ENCODE data around the gene BTAF1. TPM values are rescaled to one million over a fixed set of nuclear protein-coding genes. Genes with fewer than 3 reads are reported as not detected.

The BTAF1 gene
- total RNA-seq, 1 experiment from 2014 or later: 49.6 TPM

- Mint-ChIP-seq H3K27ac (no peak overlapping the region), H3K27me3 (ENCODE audit: low read depth) (no peaks in the 10 kb centered on the region), H3K4me1 (peaks cover 19% of the 10 kb centered on the region), H3K36me3 (peaks cover 6% of the 10 kb centered on the region), H3K9me3 (peaks cover 12% of the 10 kb centered on the region), H3K4me3 (no peak overlapping the region)
- no peak for TF ChIP-seq HMGA2 (CRISPR knock-in tag; IDR thresholded peaks at IDR 0.05)
- TF ChIP-seq CREM (CRISPR knock-in tag; IDR thresholded peaks at IDR 0.05): no peak
- TF ChIP-seq ATF6 (CRISPR knock-in tag; IDR thresholded peaks at IDR 0.05): no peak
- no peak for TF ChIP-seq RORB (CRISPR knock-in tag; IDR thresholded peaks at IDR 0.05)
- no peak for TF ChIP-seq KAT7 (CRISPR knock-in tag; IDR thresholded peaks at IDR 0.05; ENCODE audit: borderline replicate concordance)
- no peak for TF ChIP-seq TP53 (CRISPR knock-in tag; IDR thresholded peaks at IDR 0.05)
- TF ChIP-seq E2F1 (CRISPR knock-in tag; IDR thresholded peaks at IDR 0.05): no peak
- no peak for TF ChIP-seq ZNF396 (CRISPR knock-in tag; IDR thresholded peaks at IDR 0.05; ENCODE audit: borderline replicate concordance)
- TF ChIP-seq NFE2L1 (CRISPR knock-in tag; IDR thresholded peaks at IDR 0.05): no peak
- TF ChIP-seq ATF1 (CRISPR knock-in tag; IDR thresholded peaks at IDR 0.05): no peak
- no peak for TF ChIP-seq ZNF416 (CRISPR knock-in tag; IDR thresholded peaks at IDR 0.05)
- TF ChIP-seq GABPB1 (CRISPR knock-in tag; IDR thresholded peaks at IDR 0.05): no peak
- no peak for TF ChIP-seq NR3C1 (CRISPR knock-in tag; conservative IDR thresholded peaks at IDR 0.05; ENCODE audit: low read depth)
- no peak for TF ChIP-seq MLX (CRISPR knock-in tag; IDR thresholded peaks at IDR 0.05)
- no peak for TF ChIP-seq ETV6 (CRISPR knock-in tag; IDR thresholded peaks at IDR 0.05)
- TF ChIP-seq ZNF512 (CRISPR knock-in tag; IDR thresholded peaks at IDR 0.05; ENCODE audit: borderline replicate concordance): no peak
- TF ChIP-seq ZNF219 (CRISPR knock-in tag; IDR thresholded peaks at IDR 0.05; ENCODE audit: borderline replicate concordance): no peak
- TF ChIP-seq MXD4 (CRISPR knock-in tag; IDR thresholded peaks at IDR 0.05; ENCODE audit: borderline replicate concordance): no peak
- ATAC-seq (no peak), DNase-seq (ENCODE audit: low spot score) (no peak)
- ChIA-PET CTCF (no interaction called here), POLR2A (no interaction called here)
Observed at GRCh38 chr10:91875779-91876178, 47.8 kb upstream of the BTAF1 start.

- no peak for ATAC-seq
- CTCF ChIA-PET: interaction anchor here (0.6 to 1.7 kb wide), 7 partner anchors 19 to 121 kb away, joined by 3 to 9 read pairs (median 4); partner anchors contain the start of gene TNKS2
- TF ChIP-seq SMAD4 (CRISPR knock-in tag; IDR thresholded peaks at IDR 0.05) (no peak), PREB (CRISPR knock-in tag; IDR thresholded peaks at IDR 0.05; ENCODE audit: borderline replicate concordance) (no peak), AFF4 (CRISPR knock-in tag; IDR thresholded peaks at IDR 0.05; ENCODE audit: borderline replicate concordance) (no peak), NR1H2 (CRISPR knock-in tag; IDR thresholded peaks at IDR 0.05) (no peak), SMAD3 (CRISPR knock-in tag; IDR thresholded peaks at IDR 0.05; ENCODE audit: borderline replicate concordance) (no peak), ZNF512 (CRISPR knock-in tag; IDR thresholded peaks at IDR 0.05; ENCODE audit: borderline replicate concordance) (no peak), ZNF416 (CRISPR knock-in tag; IDR thresholded peaks at IDR 0.05) (no peak)
Observed at GRCh38 chr10:91879515-91880170, 43.9 kb upstream of the BTAF1 start.

More at GRCh38 chr10:91879515-91880170, 43.9 kb upstream of the BTAF1 start:
- no peak overlapping the region for H3K4me3 Mint-ChIP-seq
- DNase-seq (ENCODE audit: low spot score): no peak
- peaks cover 7% of the 10 kb centered on the region for H3K9me3 Mint-ChIP-seq
- H3K4me1 Mint-ChIP-seq: peaks cover 34% of the 10 kb centered on the region
- POLR2A ChIA-PET: no interaction called here
- no peaks in the 10 kb centered on the region for H3K27me3 Mint-ChIP-seq (ENCODE audit: low read depth)
- H3K36me3 Mint-ChIP-seq: peaks cover 8% of the 10 kb centered on the region
- H3K27ac Mint-ChIP-seq: no peak overlapping the region; the same call in 1 of the 2 replicates
